ENCODE measurements around the gene ZNF580. TPM values are rescaled to one million over a fixed set of nuclear protein-coding genes. Genes with fewer than 3 reads are reported as not detected.

The ZNF580 gene
- total and polyA plus RNA-seq, 9 of the 15 experiments (the other 6 are each of a cell fraction or from before 2014, with no cell fraction given): 2.3 to 47.4 (median 6.0) TPM

GRCh38 chr19:55653651-55654322 is 13.0 kb downstream of the ZNF580 start (continued):
- TF ChIP-seq DIDO1 (tag; IDR thresholded peaks at IDR 0.05; ENCODE audit: low read depth): 0 out of 2 replicates have a peak, but pooled peaks have one; percentile 32
- TF ChIP-seq ZNF134 (CRISPR knock-in tag; conservative IDR thresholded peaks at IDR 0.05): no peak
- TF ChIP-seq NEUROD1 (IDR thresholded peaks at IDR 0.05; ENCODE audit: borderline replicate concordance, low read depth, low read length, partially characterized antibody): peak; percentile 76
- peak; percentile 43 for TF ChIP-seq ZFX (CRISPR knock-in tag; IDR thresholded peaks at IDR 0.05)
- peak; percentile 88 for TF ChIP-seq ZBTB40 (IDR thresholded peaks at IDR 0.05)
- no peak for TF ChIP-seq ZBTB40 (CRISPR knock-in tag; IDR thresholded peaks at IDR 0.05)
- TF ChIP-seq AFF1 (IDR thresholded peaks at IDR 0.05; ENCODE audit: low read depth in 1 of 2, partially characterized antibody in 2 of 2): peak; percentile 41 to 56
- peak; percentile 94 for TF ChIP-seq SUPT5H (IDR thresholded peaks at IDR 0.05)
- TF ChIP-seq SREBF2 (CRISPR knock-in tag; IDR thresholded peaks at IDR 0.05): no peak
- TF ChIP-seq SRF (CRISPR knock-in tag; IDR thresholded peaks at IDR 0.05): peak in 1 of 2 experiments; percentile 11; a peak in 1 of 4 replicates
- TF ChIP-seq SMAD2 (IDR thresholded peaks at IDR 0.05; ENCODE audit: low read depth, low read length): no peak
- no peak for TF ChIP-seq ZNF354B (CRISPR knock-in tag; IDR thresholded peaks at IDR 0.05)
- TF ChIP-seq OTX1 (CRISPR knock-in tag; IDR thresholded peaks at IDR 0.05): peak; percentile 80
- TF ChIP-seq ZFP30 (CRISPR knock-in tag; IDR thresholded peaks at IDR 0.05; ENCODE audit: borderline replicate concordance): no peak
- TF ChIP-seq DACH1 (IDR thresholded peaks at IDR 0.05; ENCODE audit: partially characterized antibody): peak; percentile 40
